K562 (cell line): Measurements from ENCODE around the gene CAV1. TPM values are rescaled to one million over a fixed set of nuclear protein-coding genes. Genes with fewer than 3 reads are reported as not detected.

Experiments
- CBX8 ChIP-seq: fragments of 200-600 bp; sonication (generic); IDR thresholded peaks from 2 replicates; pipeline ENCODE4 v1.6.1; 2012; ENCODE audit warnings: borderline replicate concordance, mixed run types, low read depth, mild to moderate bottlenecking, moderate library complexity, mixed read lengths, low read length, control low read depth, inconsistent platforms; ENCODE audit not compliant: poor library complexity, severe bottlenecking; ENCODE audit errors: extremely low read depth
- DPF2 ChIP-seq: fragments of 450-650 bp; IDR thresholded peaks from 2 replicates; pipeline ENCODE4 v1.6.1; 2016
- FOXM1 ChIP-seq, 2 experiments: fragments of 450-650 bp in 1 of 2; sonication (generic) in 1 of 2; formaldehyde crosslinking in 1 of 2; IDR thresholded peaks; 2 replicates each; pipeline versions ENCODE4 v1.6.1 to v1.9.0; 2017 to 2022; ENCODE audit warnings: low read depth in 2 of 2, mild to moderate bottlenecking in 2 of 2, missing genetic modification reagents in 1 of 2, moderate library complexity in 1 of 2
- HDAC8 ChIP-seq: fragments of 450-650 bp; IDR thresholded peaks from 2 replicates; pipeline ENCODE4 v1.6.1; 2016; ENCODE audit warnings: mild to moderate bottlenecking, missing genetic modification characterization, moderate library complexity, missing compliant biosample characterization
- HNRNPLL ChIP-seq: fragments of 200-400 bp; formaldehyde crosslinking; IDR thresholded peaks from 2 replicates; pipeline ENCODE4 v1.6.1; 2017; ENCODE audit warnings: low read length, low read depth, mild to moderate bottlenecking; ENCODE audit not compliant: poor library complexity, severe bottlenecking
- NKRF ChIP-seq: fragments of 450-650 bp; IDR thresholded peaks from 2 replicates; pipeline ENCODE4 v1.6.1; 2016; ENCODE audit warnings: borderline replicate concordance
- PHF21A ChIP-seq: fragments of 450-650 bp; IDR thresholded peaks from 2 replicates; pipeline ENCODE4 v1.6.1; 2017; ENCODE audit warnings: low read depth, borderline replicate concordance
- PHF8 ChIP-seq: fragments of 200-600 bp; sonication (generic); IDR thresholded peaks from 2 replicates; pipeline ENCODE4 v1.6.1; 2012; ENCODE audit warnings: mixed run types, mild to moderate bottlenecking, inconsistent platforms, low read length, moderate library complexity, borderline replicate concordance
- RBFOX2 ChIP-seq: fragments of 200-400 bp; formaldehyde crosslinking; IDR thresholded peaks from 2 replicates; pipeline ENCODE4 v1.6.1; 2017; ENCODE audit warnings: low read depth, mild to moderate bottlenecking, low read length, moderate library complexity
- RCOR1 ChIP-seq, 2 experiments: IDR thresholded peaks; 2 replicates each; pipeline ENCODE4 v1.6.1; 2012; ENCODE audit warnings: low read depth in 2 of 2, low read length in 2 of 2, borderline replicate concordance in 1 of 2, improper control_type of control experiment in 1 of 2
- RFX5 ChIP-seq: IDR thresholded peaks from 2 replicates; pipeline ENCODE4 v1.6.1; 2011; ENCODE audit warnings: low read depth, mild to moderate bottlenecking, improper control_type of control experiment, low read length
- TCF7 ChIP-seq: sonication (generic); IDR thresholded peaks from 2 replicates; pipeline ENCODE4 v1.6.1; 2016; ENCODE audit warnings: antibody characterized with exemption, borderline replicate concordance
- THAP7 ChIP-seq: fragments of 250-450 bp; sonication (Bioruptor Pico); IDR thresholded peaks from 2 replicates; pipeline ENCODE4 v1.5.0; 2021
- ZNF134 ChIP-seq: fragments of 250-450 bp; sonication (Bioruptor Pico); conservative IDR thresholded peaks from 2 replicates; pipeline ENCODE4 v1.4.0; 2020
- ZNF143 ChIP-seq: sonication (generic); formaldehyde crosslinking; IDR thresholded peaks from 2 replicates; pipeline ENCODE4 v1.9.0; 2022; ENCODE audit warnings: mild to moderate bottlenecking, missing genetic modification reagents
- ZNF184 ChIP-seq: sonication (generic); formaldehyde crosslinking; IDR thresholded peaks from 2 replicates; pipeline ENCODE4 v1.5.0; 2020; ENCODE audit warnings: missing genetic modification reagents
- ZNF408 ChIP-seq: fragments of 250-450 bp; sonication (Bioruptor Pico); IDR thresholded peaks from 2 replicates; pipeline ENCODE4 v1.4.0; 2020; ENCODE audit warnings: low read depth, mild to moderate bottlenecking, moderate library complexity
- ZNF696 ChIP-seq: fragments of 250-450 bp; sonication (Bioruptor Pico); conservative IDR thresholded peaks from 2 replicates; pipeline ENCODE4 v1.4.0; 2020; ENCODE audit warnings: mild to moderate bottlenecking, moderate library complexity
- ZNF707 ChIP-seq: fragments of 250-450 bp; sonication (Bioruptor Pico); conservative IDR thresholded peaks from 2 replicates; pipeline ENCODE4 v1.8.0; 2022; ENCODE audit warnings: inconsistent platforms, mild to moderate bottlenecking, moderate library complexity
- ZNF740 ChIP-seq, 3 experiments: fragments of 200-800 bp in 1 of 3; sonication (Bioruptor generic) in 1 of 3; sonication (generic) in 1 of 3; formaldehyde crosslinking in 1 of 3; IDR thresholded peaks; 2 replicates each; pipeline versions ENCODE4 v1.6.1 to v1.8.0; 2016 to 2022; ENCODE audit warnings: mild to moderate bottlenecking in 2 of 3, missing compliant biosample characterization in 2 of 3, missing genetic modification characterization in 2 of 3, missing genetic modification reagents in 1 of 3
- polyA plus RNA-seq, 8 experiments: library from polyadenylated mRNA; depleted of rRNA in 4 of 8; stranded (reverse) in 5 of 8; unstranded in 3 of 8; fragments of >200 nt; fragmentation: Nextera tagmentation in 2 of 8; fragmentation: Illumina TruSeq in 1 of 8; extraction: Ambion mirVana in 2 of 8; extraction: Trizol in 1 of 8; gene quantifications; 2 replicates each; pipeline versions ENCODE4 v1.2.1 to v1.2.3, GENCODE V29; 2011 to 2014; ENCODE audit warnings: inconsistent platforms in 1 of 8, missing spikeins in 1 of 8
- total RNA-seq, 7 experiments: library from RNA; depleted of rRNA in 6 of 7; stranded (reverse); fragments of >200 nt in 6 of 7; fragmentation: Illumina TruSeq in 2 of 7; extraction: Trizol in 2 of 7; gene quantifications; 2 replicates each; pipeline versions ENCODE4 v1.2.1 to v1.2.3, GENCODE V29; 2011 to 2021; ENCODE audit warnings: low replicate concordance in 1 of 7
- TF ChIP-seq, protein P1 (sequence below): fragments of 200-800 bp; sonication (Bioruptor generic); IDR thresholded peaks from 2 replicates; pipeline ENCODE4 v1.6.1; 2017; ENCODE audit warnings: missing genetic modification characterization, missing compliant biosample characterization

Gene CAV1
- total and polyA plus RNA-seq, 9 of the 15 experiments (the other 6 are each of a cell fraction or from before 2014, with no cell fraction given), result 0.08 to 1.5 (median 0.63) TPM

DNA sequence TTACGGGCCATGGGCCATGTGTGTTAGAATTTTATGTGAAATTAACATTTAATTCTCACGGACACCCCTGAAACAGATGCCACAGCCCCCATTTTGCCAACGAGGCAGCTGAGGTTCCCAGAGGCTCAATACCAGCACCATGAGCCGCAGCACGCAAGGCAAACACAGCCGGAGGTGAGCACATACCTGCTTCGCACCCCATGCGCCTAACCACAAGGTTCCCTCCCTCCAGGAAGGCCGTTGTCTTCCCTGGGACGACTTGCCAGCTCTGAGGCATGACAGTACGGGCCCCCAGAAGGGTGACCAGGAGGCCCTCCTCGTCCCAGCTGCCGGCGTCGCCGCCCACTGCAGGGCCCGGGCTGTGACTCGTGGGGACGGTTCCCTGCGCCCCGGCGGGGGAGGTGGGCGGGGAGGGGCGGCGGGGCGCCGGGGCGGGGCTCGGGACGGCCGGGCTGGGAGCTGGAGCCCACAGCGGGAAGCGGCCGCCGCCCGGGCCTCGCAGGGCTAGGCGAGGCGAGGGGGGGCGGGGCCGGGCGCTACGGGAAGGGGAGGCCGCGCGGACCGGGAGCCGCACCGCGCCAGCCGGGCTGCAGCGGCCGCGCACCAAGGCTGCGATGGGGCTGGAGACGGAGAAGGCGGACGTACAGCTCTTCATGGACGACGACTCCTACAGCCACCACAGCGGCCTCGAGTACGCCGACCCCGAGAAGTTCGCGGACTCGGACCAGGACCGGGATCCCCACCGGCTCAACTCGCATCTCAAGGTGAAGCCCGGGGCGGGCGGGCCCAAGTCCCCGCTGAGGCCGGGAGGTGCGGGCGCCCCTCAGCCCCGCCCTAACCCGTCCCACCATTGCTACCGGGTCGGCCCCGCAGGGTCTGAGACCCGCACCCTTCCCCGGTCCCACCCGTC, 25.4 kb upstream of the CAV1 start, which contains the start of gene CAV2 (continued):
- TF ChIP-seq, protein P1, sequence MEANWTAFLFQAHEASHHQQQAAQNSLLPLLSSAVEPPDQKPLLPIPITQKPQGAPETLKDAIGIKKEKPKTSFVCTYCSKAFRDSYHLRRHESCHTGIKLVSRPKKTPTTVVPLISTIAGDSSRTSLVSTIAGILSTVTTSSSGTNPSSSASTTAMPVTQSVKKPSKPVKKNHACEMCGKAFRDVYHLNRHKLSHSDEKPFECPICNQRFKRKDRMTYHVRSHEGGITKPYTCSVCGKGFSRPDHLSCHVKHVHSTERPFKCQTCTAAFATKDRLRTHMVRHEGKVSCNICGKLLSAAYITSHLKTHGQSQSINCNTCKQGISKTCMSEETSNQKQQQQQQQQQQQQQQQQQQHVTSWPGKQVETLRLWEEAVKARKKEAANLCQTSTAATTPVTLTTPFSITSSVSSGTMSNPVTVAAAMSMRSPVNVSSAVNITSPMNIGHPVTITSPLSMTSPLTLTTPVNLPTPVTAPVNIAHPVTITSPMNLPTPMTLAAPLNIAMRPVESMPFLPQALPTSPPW (CRISPR knock-in tag), result peak; percentile 97
- TF ChIP-seq RCOR1 (IDR thresholded peaks at IDR 0.05; ENCODE audit: borderline replicate concordance in 1 of 2, low read depth in 2 of 2, low read length in 2 of 2), result no peak; a peak in 1 of 4 replicates
- no peak for TF ChIP-seq HNRNPLL
- no peak for TF ChIP-seq FOXM1 (IDR thresholded peaks at IDR 0.05; ENCODE audit: low read depth)
- TF ChIP-seq FOXM1 (CRISPR knock-in tag; IDR thresholded peaks at IDR 0.05; ENCODE audit: low read depth), result no peak
- no peak for TF ChIP-seq ZNF696 (CRISPR knock-in tag)
- no peak for TF ChIP-seq ZNF408 (CRISPR knock-in tag)
- 0 out of 2 replicates have a peak, but pooled peaks have one; percentile 28 for TF ChIP-seq ZNF143 (CRISPR knock-in tag)
- TF ChIP-seq ZNF740 (CRISPR knock-in tag; IDR thresholded peaks at IDR 0.05), result no peak; the same call in 1 of the 2 replicates
- TF ChIP-seq ZNF740 (tag; IDR thresholded peaks at IDR 0.05), result peak in 1 of 2 experiments; percentile 60; a peak in 1 of 4 replicates
- TF ChIP-seq ZNF134 (CRISPR knock-in tag), result no peak
- no peak for TF ChIP-seq HDAC8 (tag)
- peak; percentile 67; the same call in 1 of the 2 replicates for TF ChIP-seq THAP7 (CRISPR knock-in tag)
- TF ChIP-seq ZNF707 (CRISPR knock-in tag), result no peak
- TF ChIP-seq DPF2, result peak; percentile 47
- no peak for TF ChIP-seq RFX5
- no peak for TF ChIP-seq NKRF
- no peak for TF ChIP-seq PHF21A
- TF ChIP-seq ZNF184 (CRISPR knock-in tag), result no peak
- no peak for TF ChIP-seq CBX8
- peak; percentile 77 for TF ChIP-seq RBFOX2
- no peak; the same call in 1 of the 2 replicates for TF ChIP-seq TCF7
- peak; percentile 85; the same call in 1 of the 2 replicates for TF ChIP-seq PHF8
